ENCODE results near the gene THAP4. TPM values are rescaled to one million over a fixed set of nuclear protein-coding genes. Genes with fewer than 3 reads are reported as not detected.
"Not testable (repeated sequence)": the region's sequence is repeated elsewhere in the genome, so short reads cannot be mapped to it uniquely, and the experiment has no call there.

Gene THAP4
- total RNA-seq, 2 donors from 2014 or later, result 76.8 to 94.7 TPM

DNA sequence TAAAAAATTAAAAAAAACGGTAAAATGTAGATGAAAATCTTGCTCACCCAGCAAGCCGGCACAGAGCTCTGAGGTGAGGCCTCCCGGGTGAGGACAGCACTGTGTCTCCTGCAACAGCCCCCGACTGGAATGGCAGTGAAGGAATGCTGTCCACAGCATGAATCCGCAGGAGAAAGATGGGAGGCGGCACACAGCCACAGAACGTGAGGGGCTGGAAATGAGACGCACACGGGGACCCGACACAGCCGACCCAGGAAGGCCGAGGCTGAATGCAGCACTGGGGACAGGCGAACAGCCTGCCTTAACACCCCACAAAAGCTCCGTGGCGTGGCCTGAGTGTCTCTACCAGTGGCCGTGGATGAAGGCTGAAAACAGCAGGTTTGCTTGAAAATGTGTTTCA, 43.7 kb downstream of the THAP4 start:
- Histone ChIP-seq H3K27ac (no peak overlapping the region), H3K4me1 (no peaks in the 10 kb centered on the region), H3K27me3 (no peaks in the 10 kb centered on the region), H3K4me3 (no peak overlapping the region), H3K36me3 (peaks cover 36% of the 10 kb centered on the region), H3K9me3 (no peaks in the 10 kb centered on the region)
- DNase-seq (ENCODE audit: low spot score), result no peak
- TF ChIP-seq, protein P1, sequence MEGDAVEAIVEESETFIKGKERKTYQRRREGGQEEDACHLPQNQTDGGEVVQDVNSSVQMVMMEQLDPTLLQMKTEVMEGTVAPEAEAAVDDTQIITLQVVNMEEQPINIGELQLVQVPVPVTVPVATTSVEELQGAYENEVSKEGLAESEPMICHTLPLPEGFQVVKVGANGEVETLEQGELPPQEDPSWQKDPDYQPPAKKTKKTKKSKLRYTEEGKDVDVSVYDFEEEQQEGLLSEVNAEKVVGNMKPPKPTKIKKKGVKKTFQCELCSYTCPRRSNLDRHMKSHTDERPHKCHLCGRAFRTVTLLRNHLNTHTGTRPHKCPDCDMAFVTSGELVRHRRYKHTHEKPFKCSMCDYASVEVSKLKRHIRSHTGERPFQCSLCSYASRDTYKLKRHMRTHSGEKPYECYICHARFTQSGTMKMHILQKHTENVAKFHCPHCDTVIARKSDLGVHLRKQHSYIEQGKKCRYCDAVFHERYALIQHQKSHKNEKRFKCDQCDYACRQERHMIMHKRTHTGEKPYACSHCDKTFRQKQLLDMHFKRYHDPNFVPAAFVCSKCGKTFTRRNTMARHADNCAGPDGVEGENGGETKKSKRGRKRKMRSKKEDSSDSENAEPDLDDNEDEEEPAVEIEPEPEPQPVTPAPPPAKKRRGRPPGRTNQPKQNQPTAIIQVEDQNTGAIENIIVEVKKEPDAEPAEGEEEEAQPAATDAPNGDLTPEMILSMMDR (IDR thresholded peaks at IDR 0.05), result no peak

GRCh38 chr2:241592126-241592845, 44.7 kb downstream of the THAP4 start:
- TF ChIP-seq, protein P1 (IDR thresholded peaks at IDR 0.05), result no peak
- Histone ChIP-seq H3K36me3 (peaks cover 30% of the 10 kb centered on the region), H3K4me1 (no peaks in the 10 kb centered on the region), H3K4me3 (no peak overlapping the region), H3K27me3 (no peaks in the 10 kb centered on the region), H3K9me3 (peaks cover 0 to 6% of the 10 kb centered on the region in 2 donors), H3K27ac (peak overlapping the region in 1 of 2 donors; percentile 9)
- DNase-seq (ENCODE audit: low spot score), result no peak

DNA sequence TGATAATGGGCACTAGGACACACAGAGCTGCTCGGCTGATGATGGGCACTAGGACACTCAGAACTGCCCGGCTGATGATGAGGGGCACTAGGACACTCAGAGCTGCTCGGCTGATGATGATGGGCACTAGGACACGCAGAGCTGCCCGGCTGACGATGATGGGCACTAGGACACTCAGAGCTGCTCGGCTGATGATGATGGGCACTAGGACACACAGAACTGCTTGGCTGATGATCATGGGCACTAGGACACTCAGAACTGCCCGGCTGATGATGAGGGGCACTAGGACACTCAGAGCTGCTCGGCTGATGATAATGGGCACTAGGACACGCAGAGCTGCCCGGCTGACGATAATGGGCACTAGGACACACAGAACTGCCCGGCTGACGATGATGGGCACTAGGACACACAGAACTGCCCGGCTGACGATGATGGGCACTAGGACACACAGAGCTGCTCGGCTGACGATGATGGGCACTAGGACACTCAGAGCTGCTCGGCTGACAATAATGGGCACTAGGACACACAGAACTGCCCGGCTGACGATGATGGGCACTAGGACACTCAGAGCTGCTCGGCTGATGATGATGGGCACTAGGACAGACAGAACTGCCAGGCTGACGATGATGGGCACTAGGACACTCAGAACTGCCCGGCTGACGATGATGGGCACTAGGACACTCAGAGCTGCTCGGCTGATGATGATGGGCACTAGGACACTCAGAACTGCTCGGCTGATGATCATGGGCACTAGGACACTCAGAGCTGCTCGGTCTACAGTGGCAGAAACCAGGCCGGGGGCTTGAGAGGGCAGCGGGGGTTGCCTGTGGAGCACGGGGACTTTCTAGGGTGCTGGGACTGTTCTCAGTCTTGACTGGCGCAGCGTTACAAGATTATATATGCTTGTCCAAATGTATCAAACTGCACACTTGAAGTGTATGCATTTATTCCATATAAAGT, 46.2 kb downstream of the THAP4 start:
- peak overlapping the region; percentile 53 to 64 for H3K27ac ChIP-seq
- H3K9me3 ChIP-seq, result peaks cover 0 to 21% of the 10 kb centered on the region in 2 donors
- not testable (repeated sequence) for H3K27me3 ChIP-seq; H3K4me1 ChIP-seq; DNase-seq (ENCODE audit: low spot score); H3K4me3 ChIP-seq
- peaks cover 34% of the 10 kb centered on the region for H3K36me3 ChIP-seq

DNA sequence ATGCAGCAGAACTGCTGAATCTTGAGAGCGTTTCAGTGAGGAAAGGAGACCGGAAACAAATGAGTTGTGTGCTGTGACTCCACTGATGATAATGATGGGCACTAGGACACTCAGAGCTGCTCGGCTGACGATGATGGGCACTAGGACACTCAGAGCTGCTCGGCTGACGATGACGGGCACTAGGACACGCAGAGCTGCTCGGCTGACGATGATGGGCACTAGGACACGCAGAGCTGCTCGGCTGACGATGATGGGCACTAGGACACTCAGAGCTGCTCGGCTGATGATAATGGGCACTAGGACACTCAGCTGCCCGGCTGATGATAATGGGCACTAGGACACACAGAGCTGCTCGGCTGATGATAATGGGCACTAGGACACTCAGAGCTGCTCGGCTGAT, 47.1 kb downstream of the THAP4 start:
- not testable (repeated sequence) for H3K27me3 ChIP-seq; H3K4me3 ChIP-seq; H3K4me1 ChIP-seq; DNase-seq (ENCODE audit: low spot score)
- H3K36me3 ChIP-seq, result peaks cover 29% of the 10 kb centered on the region
- peaks cover 0 to 26% of the 10 kb centered on the region in 2 donors for H3K9me3 ChIP-seq
- H3K27ac ChIP-seq, result peak overlapping the region; percentile 69 to 77

- TF ChIP-seq, protein P1 (IDR thresholded peaks at IDR 0.05), result no peak
- DNase-seq (ENCODE audit: low spot score), result no peak
- H3K9me3 ChIP-seq, result peaks cover 0 to 26% of the 10 kb centered on the region in 2 donors
- no peaks in the 10 kb centered on the region for H3K4me1 ChIP-seq
- peaks cover 40% of the 10 kb centered on the region for H3K36me3 ChIP-seq
- no peak overlapping the region for H3K27ac ChIP-seq
- no peak overlapping the region for H3K4me3 ChIP-seq
- H3K27me3 ChIP-seq, result no peaks in the 10 kb centered on the region
Measured at GRCh38 chr2:241586564-241587264, 50.2 kb downstream of the THAP4 start.

DNA sequence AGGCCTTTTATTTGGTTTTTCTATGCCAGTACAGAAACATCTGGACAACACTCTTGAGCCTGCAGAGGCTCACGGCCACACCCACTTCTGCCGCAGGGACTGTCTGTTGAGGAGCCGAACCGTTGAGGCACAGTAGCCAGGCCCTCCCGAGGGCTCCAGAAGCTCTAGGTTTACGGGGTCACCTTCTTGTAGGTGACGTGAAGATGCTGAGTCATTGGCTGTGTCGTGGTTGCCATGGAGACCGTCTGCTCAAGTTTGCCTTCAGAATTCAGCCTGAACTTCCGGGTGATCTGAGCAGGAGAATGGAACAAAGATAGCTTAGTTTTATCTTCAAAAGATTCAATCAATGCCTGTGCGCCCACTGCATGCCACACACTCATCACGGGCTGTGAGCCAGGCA, 52.5 kb downstream of the THAP4 start:
- peaks cover 0 to 26% of the 10 kb centered on the region in 2 donors for H3K9me3 ChIP-seq
- no peak for DNase-seq (ENCODE audit: low spot score)
- no peak overlapping the region for H3K4me3 ChIP-seq
- no peaks in the 10 kb centered on the region for H3K27me3 ChIP-seq
- TF ChIP-seq, protein P1 (IDR thresholded peaks at IDR 0.05), result no peak
- peaks cover 41% of the 10 kb centered on the region for H3K36me3 ChIP-seq
- H3K4me1 ChIP-seq, result no peaks in the 10 kb centered on the region
- H3K27ac ChIP-seq, result no peak overlapping the region
